ENCODE results near the gene CHMP6. TPM values are rescaled to one million over a fixed set of nuclear protein-coding genes. Genes with fewer than 3 reads are reported as not detected.

The CHMP6 gene
- total RNA-seq, 1 donor from 2014 or later = 26.9 TPM

DNA sequence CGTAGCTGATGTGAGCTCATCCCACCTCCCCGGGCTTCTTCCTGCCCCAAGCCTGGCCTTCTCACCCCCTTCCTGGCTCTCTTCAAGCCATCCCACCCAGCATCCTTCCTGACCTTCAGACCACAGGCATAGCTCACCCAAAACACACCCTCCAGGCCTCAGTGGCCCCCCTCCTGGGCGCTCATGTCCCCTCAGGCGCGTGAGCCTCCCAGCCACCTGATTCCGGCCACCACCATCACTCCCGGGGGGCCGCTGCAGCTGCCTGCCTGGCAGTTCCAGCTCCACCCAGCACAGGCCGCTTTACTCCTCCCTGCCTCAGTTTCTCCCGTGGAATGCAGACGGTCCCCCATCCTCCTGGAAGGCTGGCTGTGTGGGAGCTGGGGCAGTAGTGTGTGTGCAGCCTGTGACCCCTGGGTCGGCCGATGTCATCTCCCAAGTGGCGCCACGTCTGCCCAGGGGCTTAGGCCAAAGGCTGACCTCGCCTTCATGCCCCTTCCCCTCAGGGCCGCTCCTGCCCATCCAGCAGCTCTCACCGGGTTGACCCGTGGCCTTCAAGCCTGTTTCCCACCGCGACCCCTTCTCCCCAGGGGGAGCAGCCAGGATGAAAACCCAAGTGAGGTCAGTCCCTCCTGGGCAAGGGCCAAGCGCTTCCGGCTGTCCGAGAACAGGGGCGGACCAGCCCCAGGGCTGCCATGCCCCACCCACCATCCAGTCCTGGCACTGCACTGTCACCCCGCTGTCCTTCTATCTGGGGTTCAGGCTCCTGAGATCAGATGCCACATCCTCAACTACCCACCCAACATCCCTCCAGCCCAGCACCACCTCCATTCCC, 11.9 kb upstream of the CHMP6 start:
- Mint-ChIP-seq H3K4me3 (no peak overlapping the region), H3K36me3 (no peaks in the 10 kb centered on the region), H3K9me3 (no peaks in the 10 kb centered on the region), H3K27ac (no peak overlapping the region), H3K4me1 (peaks cover 5% of the 10 kb centered on the region), H3K27me3 (ENCODE audit: low read depth) (peaks cover 34% of the 10 kb centered on the region)
- TF ChIP-seq, protein P1, sequence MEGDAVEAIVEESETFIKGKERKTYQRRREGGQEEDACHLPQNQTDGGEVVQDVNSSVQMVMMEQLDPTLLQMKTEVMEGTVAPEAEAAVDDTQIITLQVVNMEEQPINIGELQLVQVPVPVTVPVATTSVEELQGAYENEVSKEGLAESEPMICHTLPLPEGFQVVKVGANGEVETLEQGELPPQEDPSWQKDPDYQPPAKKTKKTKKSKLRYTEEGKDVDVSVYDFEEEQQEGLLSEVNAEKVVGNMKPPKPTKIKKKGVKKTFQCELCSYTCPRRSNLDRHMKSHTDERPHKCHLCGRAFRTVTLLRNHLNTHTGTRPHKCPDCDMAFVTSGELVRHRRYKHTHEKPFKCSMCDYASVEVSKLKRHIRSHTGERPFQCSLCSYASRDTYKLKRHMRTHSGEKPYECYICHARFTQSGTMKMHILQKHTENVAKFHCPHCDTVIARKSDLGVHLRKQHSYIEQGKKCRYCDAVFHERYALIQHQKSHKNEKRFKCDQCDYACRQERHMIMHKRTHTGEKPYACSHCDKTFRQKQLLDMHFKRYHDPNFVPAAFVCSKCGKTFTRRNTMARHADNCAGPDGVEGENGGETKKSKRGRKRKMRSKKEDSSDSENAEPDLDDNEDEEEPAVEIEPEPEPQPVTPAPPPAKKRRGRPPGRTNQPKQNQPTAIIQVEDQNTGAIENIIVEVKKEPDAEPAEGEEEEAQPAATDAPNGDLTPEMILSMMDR (IDR thresholded peaks at IDR 0.05; ENCODE audit: unreplicated experiment) = no peak
- no peak for DNase-seq (ENCODE audit: low spot score in 2 of 2, unreplicated experiment in 2 of 2)

DNA sequence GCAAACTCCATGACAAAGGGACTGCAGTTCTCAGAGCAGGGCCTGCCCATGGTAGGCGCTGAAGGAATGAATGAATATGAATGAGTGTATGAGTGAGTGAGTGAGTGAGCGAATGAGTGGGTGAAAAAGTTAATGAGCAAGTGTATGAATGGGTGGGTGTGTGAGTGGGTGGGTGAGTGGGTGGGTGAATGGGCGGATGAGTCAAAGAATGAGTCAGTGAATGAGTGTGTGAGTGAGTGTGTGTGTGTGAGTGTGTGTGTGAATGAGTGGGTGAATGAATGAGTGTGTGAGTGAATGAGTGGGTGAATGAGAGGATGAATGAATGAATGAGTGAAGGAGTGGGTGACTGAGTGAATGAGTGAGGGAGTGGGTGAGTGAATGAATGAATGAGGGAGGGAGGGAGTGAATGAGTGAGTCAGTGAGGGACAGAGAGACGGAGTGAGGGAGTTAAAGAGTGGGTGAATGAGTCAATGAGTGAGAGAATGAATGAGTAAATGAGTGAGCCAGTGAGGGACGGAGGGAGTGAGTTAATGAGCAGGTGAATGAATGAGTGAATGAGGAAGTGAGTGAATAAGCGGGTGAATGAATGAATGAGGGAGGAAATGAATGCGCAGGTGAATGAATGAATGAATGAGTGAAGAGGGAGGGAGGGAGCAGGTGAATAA, 11.1 kb upstream of the CHMP6 start:
- TF ChIP-seq, protein P1 (IDR thresholded peaks at IDR 0.05; ENCODE audit: unreplicated experiment) = no peak
- no peak for DNase-seq (ENCODE audit: low spot score in 2 of 2, unreplicated experiment in 2 of 2)
- no peaks in the 10 kb centered on the region for H3K36me3 Mint-ChIP-seq
- H3K4me3 Mint-ChIP-seq = peak overlapping the region; percentile 37
- H3K27me3 Mint-ChIP-seq (ENCODE audit: low read depth) = peaks cover 28% of the 10 kb centered on the region
- no peak overlapping the region for H3K27ac Mint-ChIP-seq
- no peaks in the 10 kb centered on the region for H3K9me3 Mint-ChIP-seq
- peaks cover 5% of the 10 kb centered on the region for H3K4me1 Mint-ChIP-seq

DNA sequence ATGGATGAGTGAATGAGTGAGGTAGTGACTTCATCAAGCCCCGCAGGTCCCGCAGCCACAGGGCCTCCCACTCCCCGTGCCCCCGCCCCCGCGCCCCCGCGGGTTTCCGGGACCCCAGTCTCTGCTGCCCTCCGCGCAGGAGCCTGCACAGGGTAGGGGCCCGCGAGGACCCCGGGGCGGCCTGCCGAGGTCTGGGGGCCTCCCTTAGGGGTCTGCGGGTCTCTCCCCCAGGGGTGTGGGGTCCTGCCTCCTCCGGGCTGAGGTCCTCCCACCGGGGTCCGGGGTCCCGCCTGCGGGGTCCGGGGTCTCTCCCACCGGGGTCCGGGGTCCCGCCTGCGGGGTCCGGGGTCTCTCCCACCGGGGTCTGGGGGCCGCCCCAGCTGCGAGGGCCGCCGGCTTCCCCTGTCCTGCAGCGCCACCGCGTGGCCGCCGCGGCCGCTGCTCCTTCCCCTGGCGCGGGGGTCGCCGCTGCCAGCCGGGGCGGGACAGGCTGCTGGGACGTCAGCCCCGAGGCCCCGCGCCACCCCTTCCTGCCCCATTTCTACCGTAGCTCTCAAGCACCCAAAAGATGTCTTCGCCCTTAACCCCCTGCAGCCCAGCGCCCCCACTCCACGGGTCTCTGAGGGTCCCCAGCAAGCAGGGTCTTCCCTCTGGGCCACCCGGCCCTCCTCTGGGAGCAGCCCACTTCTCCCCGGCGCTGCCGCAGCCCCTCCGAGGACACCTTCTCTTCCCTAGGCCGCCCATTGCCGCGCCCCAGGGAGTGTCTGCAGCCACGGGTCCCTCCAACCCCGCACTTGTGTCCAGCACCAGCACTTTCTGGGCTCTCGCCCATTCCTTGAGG, 10.4 kb upstream of the CHMP6 start:
- peak; percentile 54 to 75 for DNase-seq (ENCODE audit: low spot score in 2 of 2, unreplicated experiment in 2 of 2)

DNA sequence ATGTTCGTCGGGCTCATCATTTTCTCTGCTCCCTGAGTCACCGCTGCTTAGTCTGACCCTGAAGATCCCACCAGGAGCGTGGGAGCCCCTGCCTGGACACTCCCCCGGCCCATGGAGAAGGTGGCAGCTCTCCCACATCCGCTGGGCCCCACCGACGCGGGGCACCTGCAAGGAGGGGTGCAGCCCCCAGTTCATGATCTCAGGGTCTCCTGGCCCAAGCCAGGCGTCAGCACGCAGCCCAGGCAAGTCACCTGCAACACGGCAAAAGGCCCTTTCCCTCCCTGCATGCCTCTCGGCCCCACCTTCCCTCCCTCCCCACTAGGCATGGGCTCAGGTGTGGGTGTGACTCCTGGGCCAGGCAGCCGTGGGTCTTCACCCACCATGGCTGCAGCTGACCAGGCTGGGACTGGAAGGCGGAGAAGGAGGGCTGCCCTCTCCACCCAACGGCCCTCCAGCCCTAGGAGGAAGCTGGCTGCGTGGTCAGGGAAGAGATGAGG, 9.7 kb upstream of the CHMP6 start:
- Mint-ChIP-seq H3K4me3 (peak overlapping the region; percentile 26), H3K4me1 (peaks cover 5% of the 10 kb centered on the region)
- TF ChIP-seq, protein P1 (IDR thresholded peaks at IDR 0.05; ENCODE audit: unreplicated experiment) = no peak

More for the DNA sequence above, 10.4 kb upstream of the CHMP6 start:
- peaks cover 5% of the 10 kb centered on the region for H3K4me1 Mint-ChIP-seq
- TF ChIP-seq, protein P1 (IDR thresholded peaks at IDR 0.05; ENCODE audit: unreplicated experiment) = peak; percentile 84
- no peaks in the 10 kb centered on the region for H3K9me3 Mint-ChIP-seq
- peaks cover 28% of the 10 kb centered on the region for H3K27me3 Mint-ChIP-seq (ENCODE audit: low read depth)
- H3K36me3 Mint-ChIP-seq = no peaks in the 10 kb centered on the region
- H3K4me3 Mint-ChIP-seq = peak overlapping the region; percentile 37
- H3K27ac Mint-ChIP-seq = no peak overlapping the region

DNA sequence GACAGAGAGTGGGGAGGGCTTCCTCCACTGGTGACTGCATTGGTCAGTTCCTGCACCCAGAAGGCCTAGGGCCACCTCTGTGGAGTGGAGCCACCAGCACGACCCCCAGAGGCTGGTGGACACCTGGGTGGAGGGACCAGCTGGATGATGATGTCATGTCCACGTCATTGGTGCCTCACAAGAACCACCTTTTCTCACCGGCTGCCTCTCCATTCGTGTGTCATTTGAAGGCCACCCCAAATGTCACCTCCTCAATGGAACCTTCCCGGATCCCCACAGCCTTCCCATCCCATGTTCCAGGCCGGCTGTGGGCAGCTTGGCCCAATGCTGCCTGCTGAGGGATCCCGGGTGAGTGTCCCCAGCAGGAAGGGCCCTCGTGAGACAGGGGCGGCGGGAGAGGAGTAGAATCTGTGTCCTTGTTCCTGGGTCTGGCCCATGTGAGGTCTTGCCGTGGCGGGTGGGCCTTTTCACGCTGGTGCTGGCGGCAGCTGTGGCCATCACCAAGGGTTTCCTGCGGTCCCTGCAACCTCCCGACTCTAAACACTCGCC, 9.1 kb upstream of the CHMP6 start:
- no peak for DNase-seq (ENCODE audit: low spot score in 2 of 2, unreplicated experiment in 2 of 2)
- Mint-ChIP-seq H3K4me3 (no peak overlapping the region), H3K9me3 (no peaks in the 10 kb centered on the region), H3K27ac (no peak overlapping the region), H3K27me3 (ENCODE audit: low read depth) (peaks cover 27% of the 10 kb centered on the region), H3K4me1 (peaks cover 5% of the 10 kb centered on the region), H3K36me3 (no peaks in the 10 kb centered on the region)
- TF ChIP-seq, protein P1 (IDR thresholded peaks at IDR 0.05; ENCODE audit: unreplicated experiment) = no peak

More for the DNA sequence above, 9.7 kb upstream of the CHMP6 start:
- no peaks in the 10 kb centered on the region for H3K36me3 Mint-ChIP-seq
- peaks cover 27% of the 10 kb centered on the region for H3K27me3 Mint-ChIP-seq (ENCODE audit: low read depth)
- no peaks in the 10 kb centered on the region for H3K9me3 Mint-ChIP-seq
- no peak for DNase-seq (ENCODE audit: low spot score in 2 of 2, unreplicated experiment in 2 of 2)
- H3K27ac Mint-ChIP-seq = no peak overlapping the region
